OCI-LY1 (cell line): ENCODE results near the gene WIF1.

Experiments used
- CTCF ChIP-seq: fragments of 200-600 bp; sonication (generic), shearing (Covaris generic); IDR thresholded peaks from 2 replicates; pipeline ENCODE4 v1.5.1; 2017; ENCODE audit warnings: mild to moderate bottlenecking, antibody characterized with exemption, low read length, moderate library complexity, mixed read lengths
- EZH2 ChIP-seq: fragments of 200-600 bp; sonication (generic), shearing (Covaris generic); IDR thresholded peaks from 2 replicates; pipeline ENCODE4 v1.8.0; 2017; ENCODE audit warnings: borderline replicate concordance, mixed run types, mild to moderate bottlenecking, antibody characterized with exemption, low read length, moderate library complexity, mixed read lengths

DNA sequence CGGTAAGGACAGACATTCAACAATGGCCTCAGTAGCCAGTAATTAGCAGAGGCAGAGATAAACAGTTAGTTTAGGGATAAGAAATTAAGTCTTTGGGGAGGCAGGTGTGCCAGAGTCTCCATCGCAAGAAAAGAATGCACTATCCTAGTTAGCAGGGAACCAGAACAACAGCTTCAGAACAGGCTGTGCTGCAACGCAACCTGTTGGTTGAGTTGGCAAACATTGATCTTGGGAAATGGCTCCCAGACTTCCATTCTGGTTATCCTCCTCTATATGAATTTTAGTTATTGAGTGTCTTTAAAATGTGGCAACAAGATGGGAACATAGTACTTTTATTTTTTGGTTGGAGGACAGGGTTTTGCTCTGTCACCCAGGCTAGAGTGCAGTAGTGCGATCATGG is 36.0 kb upstream of the WIF1 start:
- TF ChIP-seq CTCF: no peak
- no peak for TF ChIP-seq EZH2
